Heart right ventricle (tissue), 16 donors: ENCODE measurements around the gene ULK2. TPM values are rescaled to one million over a fixed set of nuclear protein-coding genes. Genes with fewer than 3 reads are reported as not detected.
A peak's percentile ranks its signal among the peaks of the same experiment; 100 is the strongest.

Experiments used
- ATAC-seq, 8 donors: fragments of 200-7000 bp; cut with Tn5 transposase; one replicate each; pipeline ENCODE4 v1.9.1; 2020; ENCODE audit warnings: mild to moderate bottlenecking in 8 of 8, moderate library complexity in 8 of 8, moderate number of reproducible peaks in 1 of 8
- DNase-seq, 2 donors: peaks; one replicate each; pipeline ENCODE4 v3.0.0-alpha.2; 2020
- H3K27ac ChIP-seq, 10 donors: fragments of 200-600 bp; sonication (generic) in 2 of 10; one replicate each; pipeline versions ENCODE4 v1.5.0 to v1.8.0; 2020 to 2022; ENCODE audit warnings: mild to moderate bottlenecking in 3 of 10
- H3K27me3 ChIP-seq, 7 donors: fragments of 200-600 bp; one replicate each; pipeline ENCODE4 v1.8.0; 2021 to 2022; ENCODE audit warnings: mild to moderate bottlenecking in 2 of 7
- H3K36me3 ChIP-seq, 9 donors: fragments of 200-600 bp; sonication (generic) in 1 of 9; one replicate each; pipeline versions ENCODE4 v1.5.0 to v1.8.0; 2020 to 2022; ENCODE audit warnings: mild to moderate bottlenecking in 2 of 9
- H3K4me1 ChIP-seq, 9 donors: fragments of 200-600 bp; sonication (generic) in 1 of 9; one replicate each; pipeline versions ENCODE4 v1.5.0 to v1.8.0; 2020 to 2022; ENCODE audit warnings: mild to moderate bottlenecking in 4 of 9
- H3K4me3 ChIP-seq, 10 donors: fragments of 200-600 bp; sonication (generic) in 2 of 10; one replicate each; pipeline versions ENCODE4 v1.5.0 to v1.8.0; 2020 to 2022; ENCODE audit warnings: mild to moderate bottlenecking in 7 of 10, moderate library complexity in 2 of 10
- H3K9me3 ChIP-seq, 11 donors: fragments of 200-600 bp in 10 of 11; sonication (generic) in 2 of 11; one replicate each; pipeline versions ENCODE4 v1.5.0 to v1.8.0; 2013 to 2022; ENCODE audit warnings: mild to moderate bottlenecking in 2 of 11, control low read depth in 1 of 11, moderate library complexity in 1 of 11
- CTCF ChIP-seq, 9 donors: fragments of 200-600 bp; sonication (generic) in 2 of 9; IDR thresholded peaks; one replicate each; pipeline versions ENCODE4 v1.5.0 to v1.8.0; 2021 to 2022; ENCODE audit warnings: antibody characterized with exemption in 9 of 9, mild to moderate bottlenecking in 5 of 9, moderate library complexity in 1 of 9
- WGBS, 2 donors: extraction: QIAGEN DNeasy Blood & Tissue Kit; methylation state at CpG; one replicate each; pipeline ENCODE4 v1.1.7; 2013; ENCODE audit warnings: inconsistent platforms in 1 of 2; 5-methylcytosine and 5-hydroxymethylcytosine counted together
- intact Hi-C, 10 donors: fragments of 100-400 bp; cut with DNase I; formaldehyde crosslinking; loops; one replicate each; pipeline versions ENCODE4 v1.11.1 to v1.14.2; 2022
- polyA plus RNA-seq, 2 donors: library from polyadenylated mRNA; stranded (reverse); fragments of 200-250 nt; gene quantifications; one replicate each; pipeline ENCODE4 v1.2.3, GENCODE V29; 2013
- total RNA-seq, 10 donors: library from RNA; stranded (reverse); fragmentation: NEBNext Ultra II Directional in 3 of 10; extraction: Animal tissue kit (Norgen Biotek cat#: 25700) in 3 of 10; gene quantifications; one replicate each; pipeline versions ENCODE4 v1.2.1 to v1.2.4, GENCODE V29; 2021 to 2023
- donor health status: Arrhythmogenic right ventricular cardiomyopathy.
- donor health status: ischemic (EF 13 %, LVEDD 7.1; RV severe dilation, severe dysfunction).
- donor health status: healthy with polysubstance abuse.
- donor health status: DM: no; HTN: yes; CAD: no.
- donor health status: DM: no; HTN: no; CAD: no.
- donor health status: ischemic (EF 25% LVEDD 6.9; RV normal size, moderate dysfunction).
- donor health status: ischemic (EF 25% LVEDD 5.7; RV mildly dilated, moderate dysfunction).
- donor health status: healthy.
- donor health status: DM: yes; HTN: yes; CAD: no.
- donor health status: Ischemic cardiomyopathy.
- donor health status: ischemic (EF 35%, LVEDD 5.7; RV mildly dilated, moderate dysfunction).
- donor health status: nonischemic (EF 11% LVEDD 7.7; RV severe dilation, severe dysfunction).
- donor health status: DM: yes; HTN: yes; CAD: no.
- donor health status: PGD.
- donor health status: ischemic (EF 29% LVEDD 5.4; RV normal size, mild dysfunction).
- donor health status: nonischemic (EF 23%, LVEDD 6.1; RV moderate dilation, normal function).

Gene ULK2
- total and polyA plus RNA-seq, 12 donors, result 2.9 to 23.7 (median 16.7) TPM

- Histone ChIP-seq H3K9me3 (no peaks in the 10 kb centered on the region), H3K4me3 (no peak overlapping the region), H3K27ac (no peak overlapping the region), H3K27me3 (peaks cover 0 to under 1% (median 0%) of the 10 kb centered on the region in 7 donors), H3K4me1 (peaks cover 0 to 11% (median 0%) of the 10 kb centered on the region in 9 donors), H3K36me3 (no peaks in the 10 kb centered on the region)
- ATAC-seq (no peak), DNase-seq (no peak)
- TF ChIP-seq CTCF (IDR thresholded peaks at IDR 0.05), result no peak
- intact Hi-C loops, result loop anchor here in 5 of 10 donors (5.0 to 10.0 kb wide), 6 partner anchors 59 to 401 kb away; partner anchors contain the start of genes B9D1 (in 3 of the 5) and ALDH3A2 (in 2 of the 5)
- 94% methylated on average over 2 of the region's 2 CpGs for WGBS, 2 donors
These were observed 104.3 kb downstream of the ULK2 start for GRCh38 chr17:19763416-19763815.

GRCh38 chr17:19762515-19762961, 105.2 kb downstream of the ULK2 start:
- peak; percentile 37 to 82 (median 67) for TF ChIP-seq CTCF (IDR thresholded peaks at IDR 0.05)
- Histone ChIP-seq H3K9me3 (no peaks in the 10 kb centered on the region), H3K27me3 (peaks cover 0 to 4% (median 0%) of the 10 kb centered on the region in 7 donors), H3K4me1 (peaks cover 0 to 11% (median 0%) of the 10 kb centered on the region in 9 donors), H3K27ac (no peak overlapping the region), H3K36me3 (no peaks in the 10 kb centered on the region), H3K4me3 (no peak overlapping the region)
- intact Hi-C loops, result loop anchor here in 5 of 10 donors (5.0 to 10.0 kb wide), 6 partner anchors 58 to 400 kb away; partner anchors contain the start of genes B9D1 (in 3 of the 5) and ALDH3A2 (in 2 of the 5)
- ATAC-seq (peak; percentile 27 to 78 (median 67)), DNase-seq (peak in 1 of 2 donors; percentile 77)
- 29 to 30% methylated on average over 15 of the region's 15 CpGs for WGBS, 2 donors

GRCh38 chr17:19760746-19761145, 107.0 kb downstream of the ULK2 start:
- 67 to 69% methylated on average over 9 of the region's 9 CpGs for WGBS, 2 donors
- ATAC-seq, result no peak
- TF ChIP-seq CTCF (IDR thresholded peaks at IDR 0.05), result no peak
- Histone ChIP-seq H3K27me3 (peaks cover 0 to 4% (median 0%) of the 10 kb centered on the region in 7 donors), H3K36me3 (no peaks in the 10 kb centered on the region), H3K4me1 (peaks cover 0 to 5% (median 0%) of the 10 kb centered on the region in 9 donors), H3K27ac (no peak overlapping the region), H3K9me3 (no peaks in the 10 kb centered on the region), H3K4me3 (no peak overlapping the region)
- intact Hi-C loops, result loop anchor here in 5 of 10 donors (5.0 to 10.0 kb wide), 6 partner anchors 56 to 398 kb away; partner anchors contain the start of genes B9D1 (in 3 of the 5) and ALDH3A2 (in 2 of the 5)
- no peak for DNase-seq

- TF ChIP-seq CTCF (IDR thresholded peaks at IDR 0.05), result no peak
- Histone ChIP-seq H3K4me1 (peaks cover 0 to 5% (median 0%) of the 10 kb centered on the region in 9 donors), H3K9me3 (no peaks in the 10 kb centered on the region), H3K27ac (no peak overlapping the region), H3K27me3 (peaks cover 0 to 4% (median 0%) of the 10 kb centered on the region in 7 donors), H3K4me3 (no peak overlapping the region), H3K36me3 (no peaks in the 10 kb centered on the region)
- ATAC-seq (no peak), DNase-seq (no peak)
- intact Hi-C loops, result loop anchor here in 6 of 10 donors (5.0 to 10.0 kb wide), 6 partner anchors 55 to 398 kb away; partner anchors contain the start of genes ALDH3A2 (in 3 of the 6) and B9D1 (in 3 of the 6)
- WGBS, 2 donors, result 82 to 84% methylated on average over 24 of the region's 24 CpGs
These were observed 107.9 kb downstream of the ULK2 start for GRCh38 chr17:19759568-19760549.
